Spleen (tissue), 7 donors: ENCODE data around the gene SMARCA4.

ENCODE experiments used
- CTCF ChIP-seq, 11 experiments: fragments of 200-600 bp in 7 of 11; fragments of 450-650 bp in 4 of 11; sonication (generic) in 4 of 11; IDR thresholded peaks in 8 of 11; conservative IDR thresholded peaks in 3 of 11; 1 replicate in 7 of 11; 2 replicates in 4 of 11; pipeline versions ENCODE4 v1.4.0 to v1.8.0; 2016 to 2021; ENCODE audit warnings: antibody characterized with exemption in 11 of 11, inconsistent platforms in 4 of 11, mild to moderate bottlenecking in 1 of 11
- POLR2A ChIP-seq, 3 donors: fragments of 450-650 bp; IDR thresholded peaks; one replicate each; pipeline ENCODE4 v1.5.1; 2017; ENCODE audit warnings: antibody characterized with exemption in 3 of 3, mild to moderate bottlenecking in 1 of 3
- donor health status: DM: no; HTN: no; CAD: no; lungs with moderate emphysema.
- donor health status: DM: no; HTN: no; CAD: no.
- donor health status: DM: no; HTN: no; CAD: no.

GRCh38 chr19:11093689-11094238 lies 132.9 kb downstream of the SMARCA4 start:
- TF ChIP-seq POLR2A (IDR thresholded peaks at IDR 0.05): no peak
- TF ChIP-seq CTCF (IDR thresholded peaks at IDR 0.05 in 8 of 11, conservative IDR thresholded peaks at IDR 0.05 in 3 of 11): no peak
